IPS DF 6.9 (cell line): ENCODE data around the gene ASAP2.

Source experiments
- DNase-seq: peaks from one replicate; pipeline ENCODE4 v3.0.0-alpha.2; 2013; ENCODE audit warnings: low read depth, low spot score
- H3K27ac ChIP-seq: one replicate; pipeline ENCODE4 v1.5.1; 2013; ENCODE audit warnings: low read length, control low read depth
- H3K27me3 ChIP-seq: 2 replicates; pipeline ENCODE4 v1.6.1; 2013; ENCODE audit warnings: mild to moderate bottlenecking, low read length; ENCODE audit not compliant: control insufficient read depth, insufficient read depth
- H3K36me3 ChIP-seq: 2 replicates; pipeline ENCODE4 v1.6.1; 2013; ENCODE audit warnings: low read length; ENCODE audit not compliant: control insufficient read depth, insufficient read depth
- H3K4me1 ChIP-seq: 2 replicates; pipeline ENCODE4 v1.6.1; 2013; ENCODE audit warnings: low read length; ENCODE audit not compliant: control insufficient read depth, insufficient read depth
- H3K4me3 ChIP-seq: 2 replicates; pipeline ENCODE4 v1.5.1; 2013; ENCODE audit warnings: mild to moderate bottlenecking, low read length
- H3K9me3 ChIP-seq: 2 replicates; pipeline ENCODE4 v1.6.1; 2013; ENCODE audit warnings: low read length, inconsistent platforms; ENCODE audit not compliant: control insufficient read depth, insufficient read depth
- WGBS: extraction: QIAGEN DNeasy Blood & Tissue Kit; methylation state at CpG from one replicate; pipeline ENCODE4 v1.1.7; 2013; ENCODE audit warnings: mixed read lengths, missing lambda C conversion rate; ENCODE audit not compliant: insufficient read length, insufficient coverage; 5-methylcytosine and 5-hydroxymethylcytosine counted together

The ASAP2 gene

GRCh38 chr2:9187620-9188214 is 18.9 kb upstream of the ASAP2 start:
- DNase-seq = no peak
- Histone ChIP-seq H3K36me3 (no peaks in the 10 kb centered on the region), H3K4me3 (no peak overlapping the region), H3K27me3 (no peaks in the 10 kb centered on the region), H3K4me1 (no peaks in the 10 kb centered on the region), H3K9me3 (no peaks in the 10 kb centered on the region), H3K27ac (no peak overlapping the region)
- no CpG with 5 or more reads among the region's 2 CpGs for WGBS

GRCh38 chr2:9188823-9189222 is 17.8 kb upstream of the ASAP2 start:
- WGBS = no CpG with 5 or more reads among the region's 6 CpGs
- DNase-seq = no peak

GRCh38 chr2:9189901-9190300 is 16.7 kb upstream of the ASAP2 start:
- H3K4me3 ChIP-seq = no peak overlapping the region
- H3K27ac ChIP-seq = no peak overlapping the region
- no peaks in the 10 kb centered on the region for H3K9me3 ChIP-seq
- no peaks in the 10 kb centered on the region for H3K36me3 ChIP-seq
- DNase-seq = no peak
- no peaks in the 10 kb centered on the region for H3K4me1 ChIP-seq
- no peaks in the 10 kb centered on the region for H3K27me3 ChIP-seq
- no CpG with 5 or more reads among the region's 3 CpGs for WGBS

More at GRCh38 chr2:9188823-9189222, 17.8 kb upstream of the ASAP2 start:
- Histone ChIP-seq H3K36me3 (no peaks in the 10 kb centered on the region), H3K27me3 (no peaks in the 10 kb centered on the region), H3K4me3 (no peak overlapping the region), H3K27ac (no peak overlapping the region), H3K4me1 (no peaks in the 10 kb centered on the region), H3K9me3 (no peaks in the 10 kb centered on the region)

DNA sequence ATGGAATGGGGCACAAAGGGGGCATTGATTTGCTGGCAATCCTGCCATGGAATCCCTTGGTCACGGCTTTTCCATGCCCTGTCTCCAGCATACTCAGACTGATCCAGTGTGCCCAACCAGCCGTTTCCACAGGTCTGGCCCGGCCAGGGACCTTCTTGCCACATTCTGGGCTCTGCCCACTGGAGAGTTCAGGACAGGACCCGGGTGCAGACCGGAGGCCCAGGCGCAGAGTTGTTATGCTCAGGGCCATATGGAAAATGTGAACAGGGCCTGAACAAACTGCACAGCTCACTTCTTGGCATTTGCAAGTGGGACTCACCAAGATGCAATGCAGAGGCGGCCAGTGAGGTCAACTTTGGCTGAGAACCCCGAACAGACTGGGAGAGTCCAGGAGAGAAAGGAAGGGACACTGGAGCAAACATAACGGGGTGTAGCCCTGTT is 15.6 kb upstream of the ASAP2 start:
- no peak overlapping the region for H3K27ac ChIP-seq
- WGBS = no CpG with 5 or more reads among the region's 9 CpGs
- no peaks in the 10 kb centered on the region for H3K36me3 ChIP-seq
- no peaks in the 10 kb centered on the region for H3K27me3 ChIP-seq
- no peaks in the 10 kb centered on the region for H3K9me3 ChIP-seq
- DNase-seq = no peak
- H3K4me1 ChIP-seq = no peaks in the 10 kb centered on the region
- H3K4me3 ChIP-seq = no peak overlapping the region

GRCh38 chr2:9192712-9193111 is 13.9 kb upstream of the ASAP2 start:
- WGBS = no CpG with 5 or more reads among the region's 3 CpGs
- no peak overlapping the region for H3K27ac ChIP-seq
- no peak for DNase-seq
- H3K4me1 ChIP-seq = no peaks in the 10 kb centered on the region
- no peaks in the 10 kb centered on the region for H3K36me3 ChIP-seq
- H3K9me3 ChIP-seq = no peaks in the 10 kb centered on the region
- no peak overlapping the region for H3K4me3 ChIP-seq
- no peaks in the 10 kb centered on the region for H3K27me3 ChIP-seq

DNA sequence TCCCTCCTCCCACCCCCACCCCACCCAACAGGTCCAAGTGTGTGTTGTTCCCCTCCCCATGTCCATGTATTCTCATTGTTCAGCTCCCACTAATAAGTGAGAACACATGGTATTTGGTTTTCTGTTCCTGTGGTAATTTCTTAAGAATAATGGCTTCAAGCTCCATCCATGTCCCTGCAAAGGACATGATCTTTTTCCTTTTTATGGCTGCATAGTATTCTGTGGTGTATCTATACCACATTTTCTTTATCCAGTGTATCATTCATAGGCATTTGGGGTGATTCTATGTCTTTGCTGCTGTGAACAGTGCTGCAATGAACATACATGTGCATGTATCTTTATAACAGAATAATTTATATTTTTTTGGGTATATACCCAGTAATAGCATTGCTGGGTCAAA is 12.3 kb upstream of the ASAP2 start:
- Histone ChIP-seq H3K27ac (no peak overlapping the region), H3K27me3 (no peaks in the 10 kb centered on the region), H3K4me3 (no peak overlapping the region), H3K4me1 (no peaks in the 10 kb centered on the region), H3K9me3 (no peaks in the 10 kb centered on the region), H3K36me3 (no peaks in the 10 kb centered on the region)
- DNase-seq = no peak

GRCh38 chr2:9196637-9197036 is 10.0 kb upstream of the ASAP2 start:
- no peak overlapping the region for H3K27ac ChIP-seq
- WGBS = no CpG with 5 or more reads among the region's 3 CpGs
- H3K9me3 ChIP-seq = no peaks in the 10 kb centered on the region

DNA sequence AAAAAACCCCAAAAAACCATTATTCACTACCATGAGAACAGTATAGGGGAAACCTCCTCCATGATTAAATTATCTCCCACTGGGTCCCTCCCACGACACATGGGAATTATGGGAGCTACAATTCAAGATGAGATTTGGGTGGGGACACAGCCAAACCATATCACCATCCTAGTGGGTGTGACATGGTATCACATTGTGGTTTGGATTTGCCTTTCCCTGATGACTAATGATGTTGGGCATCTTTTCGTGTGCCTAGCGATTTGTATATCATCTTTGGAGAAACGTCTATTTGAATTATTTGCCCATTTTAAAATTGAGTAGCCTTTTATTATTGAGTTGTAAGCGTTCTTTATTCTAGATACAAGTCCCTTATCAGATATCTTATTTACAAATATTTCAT is 8.7 kb upstream of the ASAP2 start:
- H3K4me3 ChIP-seq = no peak overlapping the region
- no peaks in the 10 kb centered on the region for H3K27me3 ChIP-seq
- DNase-seq = no peak
- no peaks in the 10 kb centered on the region for H3K36me3 ChIP-seq
- H3K9me3 ChIP-seq = no peaks in the 10 kb centered on the region
- H3K27ac ChIP-seq = no peak overlapping the region
- WGBS = no CpG with 5 or more reads among the region's 5 CpGs
- no peaks in the 10 kb centered on the region for H3K4me1 ChIP-seq

More at GRCh38 chr2:9196637-9197036, 10.0 kb upstream of the ASAP2 start:
- H3K27me3 ChIP-seq = no peaks in the 10 kb centered on the region
- no peaks in the 10 kb centered on the region for H3K4me1 ChIP-seq
- H3K4me3 ChIP-seq = no peak overlapping the region
- DNase-seq = no peak
- no peaks in the 10 kb centered on the region for H3K36me3 ChIP-seq

- no peaks in the 10 kb centered on the region for H3K27me3 ChIP-seq
- no peaks in the 10 kb centered on the region for H3K9me3 ChIP-seq
- DNase-seq = no peak
- H3K4me1 ChIP-seq = no peaks in the 10 kb centered on the region
- no peak overlapping the region for H3K4me3 ChIP-seq
- no peak overlapping the region for H3K27ac ChIP-seq
- no peaks in the 10 kb centered on the region for H3K36me3 ChIP-seq
- no CpG with 5 or more reads among the region's 9 CpGs for WGBS
Measured at GRCh38 chr2:9199716-9200632, 6.6 kb upstream of the ASAP2 start.

GRCh38 chr2:9200633-9201015 is 6.0 kb upstream of the ASAP2 start:
- no peaks in the 10 kb centered on the region for H3K27me3 ChIP-seq
- no peak overlapping the region for H3K4me3 ChIP-seq
- no peaks in the 10 kb centered on the region for H3K36me3 ChIP-seq
- WGBS = no CpG with 5 or more reads among the region's 4 CpGs
- no peak overlapping the region for H3K27ac ChIP-seq
- no peaks in the 10 kb centered on the region for H3K9me3 ChIP-seq
- H3K4me1 ChIP-seq = no peaks in the 10 kb centered on the region; the same call in 1 of the 2 replicates
- DNase-seq = no peak
